Common myeloid progenitor, CD34-positive (primary cell): Measurements from ENCODE around the gene RRP36.
A peak's percentile ranks its signal among the peaks of the same experiment; 100 is the strongest.

ENCODE experiments used
- CTCF ChIA-PET: fragments of 350-600 bp; sonication (Branson Sonifier 250); formaldehyde crosslinking; loops from one replicate; lab custom pipeline; 2021; ENCODE audit warnings: antibody characterized with exemption; lab: Charles Lee
- POLR2A ChIA-PET: fragments of 350-600 bp; sonication (Branson Sonifier 250); formaldehyde crosslinking; loops from one replicate; lab custom pipeline; 2021; ENCODE audit warnings: antibody characterized with exemption; lab: Charles Lee
- DNase-seq, 3 donors: peaks; one replicate each; pipeline versions ENCODE4 v3.0.0 to v3.0.0-alpha.2; 2013
- H3K27ac ChIP-seq, 2 experiments: 1 replicate in 1 of 2; 2 replicates in 1 of 2; pipeline ENCODE4 v1.7.0; 2013; ENCODE audit warnings: inconsistent platforms in 2 of 2, low read length in 2 of 2, mild to moderate bottlenecking in 2 of 2, low read depth in 1 of 2, moderate library complexity in 1 of 2; ENCODE audit not compliant: severe bottlenecking in 2 of 2, insufficient read depth in 1 of 2, poor library complexity in 1 of 2
- H3K27me3 ChIP-seq, 5 experiments: replicated peaks in 2 of 5; 1 replicate in 3 of 5; 2 replicates in 2 of 5; pipeline versions ENCODE4 v1.6.1 to v1.7.0; 2013; ENCODE audit warnings: low read length in 4 of 5, mild to moderate bottlenecking in 2 of 5, moderate library complexity in 2 of 5, inconsistent platforms in 1 of 5; ENCODE audit not compliant: insufficient read depth in 5 of 5, control insufficient read depth in 4 of 5
- H3K36me3 ChIP-seq, 4 experiments: 1 replicate in 2 of 4; 2 replicates in 2 of 4; pipeline versions ENCODE4 v1.6.1 to v1.7.0; 2013; ENCODE audit warnings: low read length in 3 of 4, control low read depth in 1 of 4, mild to moderate bottlenecking in 1 of 4; ENCODE audit not compliant: control insufficient read depth in 4 of 4, insufficient read depth in 4 of 4
- H3K4me1 ChIP-seq, 4 experiments: 1 replicate in 3 of 4; 2 replicates in 1 of 4; pipeline versions ENCODE4 v1.6.1 to v1.7.1; 2013; ENCODE audit warnings: low read length in 3 of 4, mild to moderate bottlenecking in 3 of 4, control low read depth in 1 of 4, inconsistent platforms in 1 of 4, moderate library complexity in 1 of 4; ENCODE audit not compliant: control insufficient read depth in 4 of 4, insufficient read depth in 4 of 4; ENCODE audit errors: control extremely low read depth in 1 of 4
- H3K4me3 ChIP-seq, 7 experiments: 1 replicate in 4 of 7; 2 replicates in 3 of 7; pipeline versions ENCODE4 v1.5.1 to v1.7.0; 2013; ENCODE audit warnings: mild to moderate bottlenecking in 7 of 7, low read length in 6 of 7, moderate library complexity in 6 of 7, inconsistent platforms in 2 of 7, low read depth in 2 of 7, control low read depth in 1 of 7; ENCODE audit not compliant: insufficient read depth in 4 of 7, control insufficient read depth in 1 of 7; ENCODE audit errors: extremely low read depth in 1 of 7
- H3K9me3 ChIP-seq, 5 experiments: 1 replicate in 4 of 5; 2 replicates in 1 of 5; pipeline versions ENCODE4 v1.6.1 to v1.7.1; 2013; ENCODE audit warnings: low read length in 4 of 5, mild to moderate bottlenecking in 2 of 5, inconsistent platforms in 1 of 5, low read depth in 1 of 5, moderate library complexity in 1 of 5; ENCODE audit not compliant: control insufficient read depth in 4 of 5, insufficient read depth in 2 of 5; ENCODE audit errors: control extremely low read depth in 1 of 5
- WGBS: methylation state at CpG from one replicate; pipeline ENCODE4 v1.1.5; 2013; ENCODE audit not compliant: insufficient coverage; 5-methylcytosine and 5-hydroxymethylcytosine counted together

Gene RRP36

GRCh38 chr6:43006251-43006650 is 15.2 kb upstream of the RRP36 start:
- ChIA-PET CTCF (interaction anchor here (0.7 to 1.7 kb wide), 3 partner anchors 10 to 138 kb away, joined by 3 to 4 read pairs (median 3); no protein-coding TSS in a partner anchor), POLR2A (no interaction called here)
- Histone ChIP-seq H3K36me3 (peaks cover 15 to 60% (median 49%) of the 10 kb centered on the region in 4 experiments), H3K27ac (no peak overlapping the region), H3K4me1 (no peaks in the 10 kb centered on the region), H3K9me3 (no peaks in the 10 kb centered on the region), H3K4me3 (no peak overlapping the region), H3K27me3 (no peaks in the 10 kb centered on the region)
- no peak for DNase-seq
- 98% methylated on average over 11 of the region's 11 CpGs for WGBS

GRCh38 chr6:43007126-43007525 is 14.3 kb upstream of the RRP36 start:
- no peak for DNase-seq
- no peak overlapping the region for H3K4me3 ChIP-seq
- peaks cover 13 to 68% (median 53%) of the 10 kb centered on the region in 4 experiments for H3K36me3 ChIP-seq
- no peaks in the 10 kb centered on the region for H3K9me3 ChIP-seq
- no peak overlapping the region for H3K27ac ChIP-seq
- peaks cover 0 to 5% (median 1%) of the 10 kb centered on the region in 4 experiments for H3K4me1 ChIP-seq
- no peaks in the 10 kb centered on the region for H3K27me3 ChIP-seq
- CTCF ChIA-PET, result interaction anchor here (1.0 to 1.7 kb wide), 6 partner anchors 11 to 222 kb away, joined by 3 to 6 read pairs (median 4); partner anchors contain the start of genes CUL7 and DNPH1
- POLR2A ChIA-PET, result no interaction called here
- WGBS, result 95% methylated on average over 8 of the region's 9 CpGs

GRCh38 chr6:43009124-43009523 is 12.3 kb upstream of the RRP36 start:
- POLR2A ChIA-PET, result no interaction called here

GRCh38 chr6:43011207-43011606 is 10.2 kb upstream of the RRP36 start:
- POLR2A ChIA-PET, result no interaction called here
- 100% methylated on average over 2 of the region's 6 CpGs for WGBS
- peak overlapping the region in 1 of 2 experiments; percentile 14 for H3K27ac ChIP-seq

More at GRCh38 chr6:43009124-43009523, 12.3 kb upstream of the RRP36 start:
- DNase-seq, result peak; percentile 45 to 65 (median 60)
- peaks cover 6 to 18% (median 13%) of the 10 kb centered on the region in 4 experiments for H3K4me1 ChIP-seq
- CTCF ChIA-PET, result interaction anchor here (0.8 to 3.6 kb wide), 6 partner anchors 11 to 135 kb away, joined by 3 to 41 read pairs (median 5); partner anchors contain the start of gene PPP2R5D
- H3K9me3 ChIP-seq, result no peaks in the 10 kb centered on the region
- no peak overlapping the region for H3K27ac ChIP-seq
- 83% methylated on average over 5 of the region's 6 CpGs for WGBS
- H3K27me3 ChIP-seq, result no peaks in the 10 kb centered on the region
- H3K36me3 ChIP-seq, result peaks cover 13 to 65% (median 51%) of the 10 kb centered on the region in 4 experiments
- no peak overlapping the region for H3K4me3 ChIP-seq

GRCh38 chr6:43012364-43012763 is 9.1 kb upstream of the RRP36 start:
- DNase-seq, result no peak
- peak overlapping the region in 4 of 7 experiments; percentile 10 to 96 (median 90) for H3K4me3 ChIP-seq
- POLR2A ChIA-PET, result interaction anchor here (1.0 kb wide), 1 partner anchor 163 kb away, joined by 3 read pairs; no protein-coding TSS in a partner anchor
- WGBS, result 96% methylated on average over 6 of the region's 6 CpGs
- H3K9me3 ChIP-seq, result no peaks in the 10 kb centered on the region
- H3K27me3 ChIP-seq, result no peaks in the 10 kb centered on the region
- peak overlapping the region; percentile 52 to 87 for H3K27ac ChIP-seq
- H3K4me1 ChIP-seq, result peaks cover 11 to 40% (median 31%) of the 10 kb centered on the region in 4 experiments
- CTCF ChIA-PET, result interaction anchor here (0.7 to 2.5 kb wide), 4 partner anchors 21 to 131 kb away, joined by 3 to 10 read pairs (median 4); no protein-coding TSS in a partner anchor
- H3K36me3 ChIP-seq, result peaks cover 10 to 55% (median 41%) of the 10 kb centered on the region in 4 experiments

More at GRCh38 chr6:43011207-43011606, 10.2 kb upstream of the RRP36 start:
- DNase-seq, result no peak
- Histone ChIP-seq H3K4me3 (no peak overlapping the region), H3K36me3 (peaks cover 13 to 59% (median 48%) of the 10 kb centered on the region in 4 experiments), H3K27me3 (no peaks in the 10 kb centered on the region), H3K9me3 (no peaks in the 10 kb centered on the region), H3K4me1 (peaks cover 11 to 36% (median 27%) of the 10 kb centered on the region in 4 experiments)
- CTCF ChIA-PET, result interaction anchor here (0.8 to 3.6 kb wide), 10 partner anchors 9 to 137 kb away, joined by 3 to 41 read pairs (median 4); no protein-coding TSS in a partner anchor

- Histone ChIP-seq H3K9me3 (no peaks in the 10 kb centered on the region), H3K4me3 (peak overlapping the region; percentile 38 to 96 (median 90)), H3K4me1 (peaks cover 11 to 40% (median 31%) of the 10 kb centered on the region in 4 experiments), H3K27ac (peak overlapping the region; percentile 52 to 87), H3K36me3 (peaks cover 10 to 56% (median 41%) of the 10 kb centered on the region in 4 experiments), H3K27me3 (no peaks in the 10 kb centered on the region)
- peak; percentile 81 to 92 (median 88) for DNase-seq
- CTCF ChIA-PET, result interaction anchor here (0.7 to 3.5 kb wide), 6 partner anchors 12 to 131 kb away, joined by 3 to 10 read pairs (median 4); no protein-coding TSS in a partner anchor
- POLR2A ChIA-PET, result interaction anchor here (0.6 to 1.1 kb wide), 5 partner anchors 18 to 162 kb away, joined by 3 to 7 read pairs (median 3); partner anchors contain the start of genes CNPY3 and CUL7
- 2% methylated on average over 19 of the region's 25 CpGs for WGBS
Observed at GRCh38 chr6:43013097-43013842, 8.2 kb upstream of the RRP36 start.
